A549 treated with GW870086 at 1 μM for 4 hours (cell line): ENCODE measurements around the gene ARL6IP4. TPM values are rescaled to one million over a fixed set of nuclear protein-coding genes. Genes with fewer than 3 reads are reported as not detected.

Source experiments
- total RNA-seq: library from RNA; stranded (reverse); fragments of 200-300 nt; extraction: Qiagen RNA extraction; gene quantifications from 5 replicates; pipeline ENCODE4 v1.2.3, GENCODE V29; 2022; ENCODE audit warnings: low read depth

ARL6IP4 gene
- 207 to 273 TPM (median 241 TPM) in 5 replicates for total RNA-seq

DNA sequence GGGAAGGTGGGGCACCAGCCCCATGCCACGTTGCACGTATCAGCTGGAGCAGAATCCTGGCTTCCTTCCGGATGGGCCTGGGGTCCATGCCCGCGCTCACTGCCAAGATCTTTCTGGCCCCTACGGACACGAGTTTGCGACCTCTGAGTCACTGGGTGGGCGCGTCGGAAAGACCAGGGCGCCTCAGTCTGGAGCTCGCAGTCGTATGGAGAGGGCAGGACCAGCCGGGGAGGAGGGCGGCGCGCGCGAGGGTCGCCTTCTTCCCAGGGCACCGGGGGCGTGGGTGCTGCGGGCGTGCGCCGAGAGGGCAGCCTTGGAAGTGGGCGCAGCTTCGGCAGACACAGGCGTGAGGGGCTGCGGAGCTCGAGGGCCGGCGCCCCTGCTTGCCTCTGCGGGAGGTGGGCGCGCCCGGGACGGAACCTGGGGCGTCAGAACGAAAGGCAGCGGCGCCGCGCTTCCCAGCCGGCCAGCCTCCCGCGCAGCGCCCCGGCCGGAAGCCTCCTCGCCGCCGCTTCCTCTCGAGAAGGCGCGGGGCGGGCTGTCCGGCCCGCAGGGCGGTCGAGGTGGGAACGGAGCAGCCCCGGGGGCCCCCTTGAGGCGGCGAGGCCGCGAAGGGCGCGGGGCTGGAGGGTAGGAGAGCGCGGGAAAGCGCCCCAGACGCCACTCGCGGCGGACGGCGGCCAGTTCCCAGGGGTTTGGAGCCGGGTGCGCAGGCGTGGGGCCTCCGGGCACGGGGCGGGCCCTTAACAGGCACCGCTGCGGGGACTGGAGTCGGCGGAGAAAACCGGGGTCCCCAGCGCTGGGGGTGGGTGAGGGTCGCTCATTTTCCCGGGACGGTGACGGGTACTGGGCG, at the start of gene ARL6IP4:
TSS of gene ARL6IP4 (plus strand) at position 499 of the 853 bp plus-strand sequence. CDS start 459 bp downstream, outside the sequence.

DNA sequence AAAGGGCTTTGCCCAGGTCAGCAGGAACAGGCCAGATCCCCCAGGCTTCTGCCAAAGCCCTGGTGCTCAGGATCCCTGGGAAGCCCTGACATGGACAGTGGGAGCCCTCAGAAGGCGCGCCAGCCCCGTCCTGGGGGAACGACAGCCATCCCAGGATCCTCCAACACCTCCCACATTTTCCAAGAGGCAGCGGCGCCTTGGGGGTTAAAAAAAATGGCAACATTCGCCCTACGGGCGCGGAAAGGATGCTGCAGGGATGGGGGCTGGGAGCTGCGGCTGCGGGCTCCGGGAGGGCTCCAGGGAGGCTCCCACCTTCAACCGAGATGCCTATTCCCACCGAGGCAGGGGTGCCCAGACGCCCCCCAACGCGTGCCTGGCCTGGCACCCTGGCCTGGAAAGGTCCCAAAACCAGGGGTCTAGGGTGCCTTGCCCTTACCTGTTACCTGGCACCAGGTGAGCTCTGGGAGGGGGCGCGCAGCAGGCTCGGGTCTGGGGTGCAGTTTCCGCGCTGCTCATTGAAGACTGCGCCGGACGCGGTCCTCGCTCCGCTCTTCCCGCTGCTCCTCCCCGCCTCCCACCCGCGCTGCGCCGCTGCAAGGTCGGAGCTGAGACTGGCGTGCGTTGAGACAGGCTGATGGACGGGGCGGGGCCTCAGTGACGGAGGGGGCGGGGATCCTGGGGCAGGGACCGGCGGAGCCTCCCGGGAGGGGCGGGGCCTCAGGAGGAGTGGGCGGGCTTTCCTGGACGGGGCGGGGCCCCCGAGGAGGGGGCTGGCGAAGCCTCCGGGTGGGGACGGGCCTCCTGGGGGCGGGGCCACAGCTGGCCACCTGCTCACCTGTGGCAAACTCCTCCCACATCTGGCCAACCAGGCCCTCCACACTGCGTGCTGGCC, 14.4 kb upstream of the ARL6IP4 start, which contains the start of gene ABCB9:
TSS of gene ABCB9 (minus strand) at position 613 of the 892 bp plus-strand sequence. CDS start 6,228 bp downstream, outside the sequence.

GRCh38 chr12:122974892-122975789, 5.3 kb upstream of the ARL6IP4 start, which contains the start of gene OGFOD2:
TSS of gene OGFOD2 (plus strand) at chr12:122975244. CDS start at chr12:122975252, 8 bp downstream.

Other genes starting within 250 kb of the ARL6IP4 start
- gene HCAR1, start 249.8 kb upstream of the ARL6IP4 start, total RNA-seq: 0.03 to 0.07 TPM (median 0.06 TPM) in 4 of 5 replicates, not detected in the other
- 51.7 to 58.3 TPM (median 56.0 TPM) in 5 replicates for gene DENR, start 227.9 kb upstream of the ARL6IP4 start, total RNA-seq
- gene CCDC62, start 206.1 kb upstream of the ARL6IP4 start, total RNA-seq: 0.07 to 0.10 TPM (median 0.08 TPM) in 3 of 5 replicates, not detected in the others
- 20.6 to 29.5 TPM (median 26.6 TPM) in 5 replicates for gene HIP1R, start 145.2 kb upstream of the ARL6IP4 start, total RNA-seq
- 28.8 to 34.1 TPM (median 33.4 TPM) in 5 replicates for gene VPS37B, start 84.6 kb upstream of the ARL6IP4 start, total RNA-seq
- 9.6 to 13.1 TPM (median 12.2 TPM) in 5 replicates for gene ABCB9, start 14.2 kb upstream of the ARL6IP4 start, total RNA-seq
- gene OGFOD2, start 5.4 kb upstream of the ARL6IP4 start, total RNA-seq: 12.4 to 17.4 TPM (median 16.1 TPM) in 5 replicates
- 15.7 to 25.8 TPM (median 21.3 TPM) in 5 replicates for gene PITPNM2, start 170.4 kb downstream of the ARL6IP4 start, total RNA-seq